Thoracic aorta (tissue), 2 donors: ENCODE measurements around the gene MAB21L2. TPM values are rescaled to one million over a fixed set of nuclear protein-coding genes. Genes with fewer than 3 reads are reported as not detected.
"Not testable (repeated sequence)": the region's sequence is repeated elsewhere in the genome, so short reads cannot be mapped to it uniquely, and the experiment has no call there.

Experiments used
- ATAC-seq: fragments of 150-250 bp; one replicate; pipeline ENCODE4 v1.8.0; 2017; ENCODE audit warnings: low read depth; ENCODE audit not compliant: insufficient number of reproducible peaks, low FRiP score
- DNase-seq: peaks from one replicate; pipeline ENCODE4 v3.0.0-alpha.2; 2020; ENCODE audit warnings: low spot score
- H3K27ac ChIP-seq, 2 donors: fragments of 200-600 bp; sonication (generic); 1 replicate in 1 of 2; 2 replicates in 1 of 2; pipeline ENCODE4 v1.5.1; 2016; ENCODE audit warnings: mild to moderate bottlenecking in 2 of 2, moderate library complexity in 2 of 2
- H3K27me3 ChIP-seq: fragments of 200-600 bp; sonication (generic); replicated peaks from 2 replicates; pipeline ENCODE4 v1.6.0; 2016; ENCODE audit warnings: mild to moderate bottlenecking; ENCODE audit not compliant: insufficient read depth
- H3K36me3 ChIP-seq: fragments of 200-600 bp; sonication (generic); one replicate; pipeline ENCODE4 v1.5.1; 2016
- H3K4me1 ChIP-seq, 2 donors: fragments of 200-600 bp; sonication (generic); 1 replicate in 1 of 2; 2 replicates in 1 of 2; pipeline versions ENCODE4 v1.5.1 to v1.6.0; 2016; ENCODE audit warnings: low read depth in 2 of 2, mild to moderate bottlenecking in 1 of 2; ENCODE audit not compliant: control insufficient read depth in 1 of 2
- H3K4me3 ChIP-seq: fragments of 200-600 bp; sonication (generic); 2 replicates; pipeline ENCODE4 v1.5.1; 2016; ENCODE audit warnings: mild to moderate bottlenecking
- H3K9me3 ChIP-seq: fragments of 200-600 bp; sonication (generic); 2 replicates; pipeline ENCODE4 v1.5.1; 2016
- CTCF ChIP-seq: fragments of 200-600 bp; sonication (generic); IDR thresholded peaks from one replicate; pipeline ENCODE4 v1.5.1; 2019; ENCODE audit warnings: antibody characterized with exemption
- total RNA-seq, 2 donors: library from RNA; depleted of rRNA; stranded (reverse); fragments of >200 nt; gene quantifications; one replicate each; pipeline versions ENCODE4 v1.1.0 to v1.2.3, GENCODE V29; 2016

Gene MAB21L2
- total RNA-seq, 2 donors from 2014 or later, result 13.9 TPM; not detected in 1

- Histone ChIP-seq H3K27me3 (no peaks in the 10 kb centered on the region), H3K4me1 (no peaks in the 10 kb centered on the region)
Observed at GRCh38 chr4:150541681-150542080, 40.3 kb upstream of the MAB21L2 start.

GRCh38 chr4:150543042-150543441, 38.9 kb upstream of the MAB21L2 start:
- TF ChIP-seq CTCF, result no peak
- Histone ChIP-seq H3K4me3 (no peak overlapping the region), H3K27ac (no peak overlapping the region), H3K36me3 (no peaks in the 10 kb centered on the region), H3K27me3 (no peaks in the 10 kb centered on the region), H3K9me3 (no peaks in the 10 kb centered on the region), H3K4me1 (no peaks in the 10 kb centered on the region)
- ATAC-seq (no peak), DNase-seq (no peak)

More at GRCh38 chr4:150541681-150542080, 40.3 kb upstream of the MAB21L2 start:
- Histone ChIP-seq H3K27ac (no peak overlapping the region), H3K4me3 (no peak overlapping the region), H3K36me3 (no peaks in the 10 kb centered on the region), H3K9me3 (no peaks in the 10 kb centered on the region)
- DNase-seq (no peak), ATAC-seq (no peak)
- no peak for TF ChIP-seq CTCF

- no peak for TF ChIP-seq CTCF
- no peak overlapping the region for H3K4me3 ChIP-seq
- H3K36me3 ChIP-seq, result no peaks in the 10 kb centered on the region
- H3K27me3 ChIP-seq, result no peaks in the 10 kb centered on the region
- H3K4me1 ChIP-seq, result no peaks in the 10 kb centered on the region
- no peak overlapping the region for H3K27ac ChIP-seq
- no peaks in the 10 kb centered on the region for H3K9me3 ChIP-seq
- DNase-seq, result no peak
- ATAC-seq, result no peak
Observed at GRCh38 chr4:150546286-150546685, 35.7 kb upstream of the MAB21L2 start.

- Histone ChIP-seq H3K36me3 (no peaks in the 10 kb centered on the region), H3K4me1 (no peaks in the 10 kb centered on the region), H3K9me3 (no peaks in the 10 kb centered on the region), H3K27ac (no peak overlapping the region), H3K4me3 (no peak overlapping the region), H3K27me3 (no peaks in the 10 kb centered on the region)
- no peak for TF ChIP-seq CTCF
- DNase-seq, result no peak
- no peak for ATAC-seq
Observed at GRCh38 chr4:150547154-150547838, 34.7 kb upstream of the MAB21L2 start.

- not testable (repeated sequence) for H3K4me1 ChIP-seq, ATAC-seq, H3K9me3 ChIP-seq, H3K36me3 ChIP-seq, H3K27ac ChIP-seq, H3K4me3 ChIP-seq, H3K27me3 ChIP-seq, DNase-seq
Observed at GRCh38 chr4:150557811-150558210, 24.1 kb upstream of the MAB21L2 start.
